OCI-LY7 (cell line): ENCODE measurements around the gene HBM. TPM values are rescaled to one million over a fixed set of nuclear protein-coding genes. Genes with fewer than 3 reads are reported as not detected.
"Not testable (repeated sequence)": the region's sequence is repeated elsewhere in the genome, so short reads cannot be mapped to it uniquely, and the experiment has no call there.

Experiments used
- BruUV-seq: library from RNA; stranded (reverse); fragments of 400-500 nt; replicated peaks from 2 replicates; lab custom pipeline; 2021; lab: Mats Ljungman, UMichigan
- CTCF ChIA-PET: fragments of 300-600 bp; sonication (Branson Sonifier 250); formaldehyde crosslinking; loops from one replicate; lab custom pipeline; 2022; ENCODE audit warnings: antibody characterized with exemption; ENCODE audit not compliant: unreplicated experiment; lab: Charles Lee
- POLR2A ChIA-PET: fragments of 300-600 bp; sonication (Branson Sonifier 250); formaldehyde crosslinking; loops from one replicate; lab custom pipeline; 2022; ENCODE audit warnings: antibody characterized with exemption; lab: Charles Lee
- DNase-seq: peaks from one replicate; pipeline ENCODE4 v3.0.0-alpha.2; 2015; ENCODE audit warnings: low spot score
- H2AFZ ChIP-seq: fragments of 200-600 bp; sonication (generic), shearing (Covaris generic); 2 replicates; pipeline ENCODE4 v1.6.1; 2014; ENCODE audit warnings: mild to moderate bottlenecking, antibody characterized with exemption, low read length, moderate library complexity
- H3K27ac ChIP-seq: fragments of 200-600 bp; sonication (generic); 2 replicates; pipeline ENCODE4 v1.5.1; 2014; ENCODE audit warnings: mixed run types, low read depth, mild to moderate bottlenecking, moderate library complexity, low read length, inconsistent platforms; ENCODE audit not compliant: poor library complexity, severe bottlenecking
- H3K36me3 ChIP-seq: fragments of 200-600 bp; sonication (generic); 2 replicates; pipeline ENCODE4 v1.6.1; 2014; ENCODE audit warnings: mild to moderate bottlenecking, antibody characterized with exemption, low read length, moderate library complexity, mixed read lengths; ENCODE audit not compliant: insufficient read depth
- H3K4me1 ChIP-seq: fragments of 200-600 bp; sonication (generic); 2 replicates; pipeline ENCODE4 v1.5.1; 2014; ENCODE audit warnings: mild to moderate bottlenecking, low read length; ENCODE audit not compliant: insufficient read depth, poor library complexity, severe bottlenecking
- H3K4me2 ChIP-seq: fragments of 200-600 bp; sonication (generic); 2 replicates; pipeline ENCODE4 v1.6.1; 2014; ENCODE audit warnings: mild to moderate bottlenecking, low read length
- H3K4me3 ChIP-seq: fragments of 200-600 bp; sonication (generic); 2 replicates; pipeline ENCODE4 v1.5.1; 2014; ENCODE audit warnings: mild to moderate bottlenecking, low read depth, low read length; ENCODE audit not compliant: poor library complexity, severe bottlenecking
- H3K79me2 ChIP-seq: fragments of 200-600 bp; sonication (generic); 2 replicates; pipeline ENCODE4 v1.6.1; 2016; ENCODE audit warnings: low read depth, mild to moderate bottlenecking, low read length, moderate library complexity, mixed read lengths; ENCODE audit not compliant: insufficient read depth
- H3K9me2 ChIP-seq: fragments of 200-600 bp; sonication (generic); 2 replicates; pipeline ENCODE4 v1.6.1; 2016; ENCODE audit warnings: mild to moderate bottlenecking, low read length, mixed read lengths; ENCODE audit not compliant: insufficient read depth
- H3K9me3 ChIP-seq: fragments of 200-600 bp; sonication (generic); 2 replicates; pipeline ENCODE4 v1.6.1; 2014; ENCODE audit warnings: mild to moderate bottlenecking, mixed run types, low read length, mixed read lengths
- H4K20me1 ChIP-seq: fragments of 200-600 bp; sonication (generic); 2 replicates; pipeline ENCODE4 v1.6.1; 2014; ENCODE audit warnings: mild to moderate bottlenecking, antibody characterized with exemption, low read length, moderate library complexity, mixed read lengths; ENCODE audit not compliant: insufficient read depth
- CTCF ChIP-seq: fragments of 200-600 bp; sonication (generic); conservative IDR thresholded peaks from 2 replicates; pipeline ENCODE4 v1.5.1; 2014; ENCODE audit warnings: mild to moderate bottlenecking, antibody characterized with exemption, low read length, moderate library complexity, mixed read lengths
- EZH2phosphoT487 ChIP-seq: fragments of 200-600 bp; sonication (generic); IDR thresholded peaks from 2 replicates; pipeline ENCODE4 v1.6.1; 2018; ENCODE audit warnings: low read depth, borderline replicate concordance, mild to moderate bottlenecking, mixed run types, antibody characterized with exemption, low read length, moderate library complexity, mixed read lengths
- intact Hi-C: fragments of 100-400 bp; cut with micrococcal nuclease; formaldehyde crosslinking; loops from one replicate; pipeline ENCODE4 v1.10.0; 2022; ENCODE audit not compliant: unreplicated experiment
- total RNA-seq, 2 experiments: library from RNA; depleted of rRNA in 1 of 2; stranded (reverse); fragments of >200 nt in 1 of 2; shearing (Covaris generic) in 1 of 2; gene quantifications; 2 replicates each; pipeline ENCODE4 v1.2.3, GENCODE V29; 2014 to 2022

The HBM gene
- total RNA-seq, 2 experiments from 2014 or later, result not detected

DNA sequence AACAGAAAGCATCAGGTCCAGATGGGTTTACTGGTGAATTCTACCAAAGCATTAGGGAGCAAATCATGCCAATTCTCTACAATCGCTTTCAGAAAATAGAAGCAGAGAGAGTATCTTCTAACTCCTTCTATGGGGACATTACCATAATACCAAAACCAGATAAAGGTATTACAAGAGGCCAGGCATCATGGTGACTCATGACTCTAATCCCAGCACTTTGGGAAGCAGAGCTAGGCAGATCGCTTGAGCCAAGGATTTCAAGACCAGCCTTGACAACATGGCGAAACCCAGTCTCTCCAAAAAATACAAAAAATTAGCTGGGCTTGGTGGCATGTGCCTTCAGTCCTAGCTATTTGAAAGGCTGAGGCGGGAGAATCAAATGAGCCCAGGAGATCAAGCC is 37.5 kb downstream of the HBM start:
- POLR2A ChIA-PET, result interaction anchor here (0.6 to 1.5 kb wide), 2 partner anchors 8 to 25 kb away, joined by 3 read pairs; no protein-coding TSS in a partner anchor

DNA sequence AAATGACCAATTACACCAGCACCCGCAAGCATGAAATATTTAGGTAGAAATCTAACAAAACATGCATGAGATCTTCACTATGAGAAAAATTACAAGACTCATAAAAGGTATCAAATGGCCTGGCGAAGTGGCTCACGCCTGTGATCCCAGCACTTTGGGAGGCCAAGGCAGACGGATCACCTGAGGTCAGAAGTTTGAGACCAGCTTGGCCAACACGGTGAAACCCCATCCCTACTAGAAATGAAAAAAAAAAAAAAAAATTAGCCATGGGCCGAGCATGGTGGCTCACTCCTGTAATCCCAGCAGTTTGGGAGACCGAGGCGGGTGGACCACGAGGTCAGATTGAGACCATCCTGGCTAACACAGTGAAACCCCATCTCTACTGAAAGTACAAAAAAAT is 38.3 kb downstream of the HBM start:
- H3K4me1 ChIP-seq, H3K9me3 ChIP-seq, CTCF ChIA-PET, H3K9me2 ChIP-seq, H2AFZ ChIP-seq, H3K4me3 ChIP-seq, H3K4me2 ChIP-seq, H3K27ac ChIP-seq, BruUV-seq, H4K20me1 ChIP-seq, H3K79me2 ChIP-seq, DNase-seq, intact Hi-C loops: not testable (repeated sequence)
- POLR2A ChIA-PET, result interaction anchor here (1.5 kb wide), 1 partner anchor 24 kb away, joined by 3 read pairs; no protein-coding TSS in a partner anchor
- H3K36me3 ChIP-seq, result peaks cover 97% of the 10 kb centered on the region

More for the DNA sequence above, 37.5 kb downstream of the HBM start:
- intact Hi-C loops, result no loop called here
- H2AFZ ChIP-seq, result no peak overlapping the region
- H3K4me2 ChIP-seq, result no peak overlapping the region
- no peaks in the 10 kb centered on the region; the same call in 1 of the 2 replicates for H3K79me2 ChIP-seq
- BruUV-seq, result no TSS peak
- DNase-seq, result no peak
- no peak overlapping the region for H3K4me3 ChIP-seq
- H3K27ac ChIP-seq, result no peak overlapping the region
- H3K4me1 ChIP-seq, result no peaks in the 10 kb centered on the region
- CTCF ChIA-PET, result no interaction called here
- no peaks in the 10 kb centered on the region for H3K9me3 ChIP-seq
- no peak for TF ChIP-seq CTCF
- TF ChIP-seq EZH2phosphoT487, result no peak
- H3K36me3 ChIP-seq, result peaks cover 97% of the 10 kb centered on the region
- no peaks in the 10 kb centered on the region for H4K20me1 ChIP-seq
- H3K9me2 ChIP-seq, result no peaks in the 10 kb centered on the region

DNA sequence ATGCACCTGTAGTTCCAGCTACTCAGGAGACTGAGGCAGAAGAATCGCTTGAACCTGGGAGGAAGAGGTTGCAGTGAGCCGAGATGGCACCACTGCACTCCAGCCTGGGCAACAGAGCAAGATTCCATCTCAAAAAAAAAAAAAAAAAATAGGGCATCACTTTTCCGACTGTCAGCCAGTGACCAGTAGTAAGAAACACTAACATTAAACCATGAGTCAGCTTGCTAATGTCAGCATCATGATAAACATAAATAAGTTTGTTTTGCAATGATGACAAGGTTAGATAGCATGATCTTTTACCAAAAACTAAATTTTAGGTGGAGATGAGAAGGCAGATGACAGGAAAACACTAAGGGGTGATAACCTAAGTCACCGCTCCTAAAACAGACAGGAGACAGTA is 43.6 kb downstream of the HBM start:
- CTCF ChIA-PET, POLR2A ChIA-PET, H3K79me2 ChIP-seq, H3K4me3 ChIP-seq, H2AFZ ChIP-seq, H3K9me3 ChIP-seq, intact Hi-C loops, H4K20me1 ChIP-seq, BruUV-seq, H3K4me1 ChIP-seq, H3K4me2 ChIP-seq, H3K9me2 ChIP-seq, DNase-seq, H3K27ac ChIP-seq: not testable (repeated sequence)
- H3K36me3 ChIP-seq, result peaks cover 96% of the 10 kb centered on the region

DNA sequence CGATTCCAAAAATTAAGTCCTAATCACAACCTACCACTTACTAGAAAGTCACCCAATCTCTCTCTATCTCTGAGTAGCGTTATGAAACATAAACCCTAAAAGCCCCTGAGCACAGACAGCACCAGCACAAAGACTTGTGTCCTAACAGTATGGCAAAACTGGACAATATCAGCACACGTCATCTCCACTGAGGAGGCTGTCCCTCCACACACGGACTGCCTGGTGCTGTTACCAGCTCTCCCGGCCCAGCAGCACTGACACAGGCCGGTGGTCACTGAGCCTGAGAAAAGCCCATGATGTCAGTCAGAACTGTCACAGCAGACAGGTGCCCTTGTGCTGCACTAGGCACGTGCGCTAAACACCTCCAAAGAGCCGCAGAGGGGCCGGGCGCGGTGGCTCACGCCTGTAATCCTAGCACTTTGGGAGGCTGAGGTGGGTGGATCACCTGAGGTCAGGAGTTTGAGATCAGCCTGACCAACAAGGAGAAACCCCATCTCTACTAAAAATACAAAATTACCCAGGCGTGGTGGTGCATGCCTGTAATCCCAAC is 45.9 kb downstream of the HBM start:
- H3K9me3 ChIP-seq, H2AFZ ChIP-seq, H4K20me1 ChIP-seq, BruUV-seq, DNase-seq, H3K79me2 ChIP-seq, H3K4me3 ChIP-seq, H3K9me2 ChIP-seq, intact Hi-C loops, H3K4me2 ChIP-seq, CTCF ChIA-PET, POLR2A ChIA-PET, H3K4me1 ChIP-seq, H3K27ac ChIP-seq: not testable (repeated sequence)
- peaks cover 96% of the 10 kb centered on the region for H3K36me3 ChIP-seq
